H9 (cell line): ENCODE data around the gene C17orf114.
A peak's percentile ranks its signal among the peaks of the same experiment; 100 is the strongest.

Experiments
- DNase-seq: peaks from one replicate; pipeline ENCODE4 v3.0.0-alpha.2; 2017
- H2AFZ ChIP-seq: one replicate; pipeline ENCODE4 v1.6.1; 2013; ENCODE audit warnings: mild to moderate bottlenecking, low read length, control low read depth, moderate library complexity
- H2AK5ac ChIP-seq: 2 replicates; pipeline ENCODE4 v1.6.1; 2013; ENCODE audit warnings: low read length, control low read depth, mixed read lengths; ENCODE audit not compliant: insufficient read length
- H2BK120ac ChIP-seq: one replicate; pipeline ENCODE4 v1.6.1; 2013; ENCODE audit warnings: low read depth, mild to moderate bottlenecking, low read length, control low read depth, inconsistent platforms; ENCODE audit not compliant: poor library complexity, severe bottlenecking
- H2BK12ac ChIP-seq: 2 replicates; pipeline ENCODE4 v1.6.1; 2013; ENCODE audit warnings: low read length, control low read depth, mixed read lengths, low read depth; ENCODE audit not compliant: insufficient read length
- H2BK15ac ChIP-seq: 2 replicates; pipeline ENCODE4 v1.6.1; 2013; ENCODE audit warnings: low read depth, low read length, control low read depth
- H2BK20ac ChIP-seq: one replicate; pipeline ENCODE4 v1.6.1; 2013; ENCODE audit warnings: low read depth, mild to moderate bottlenecking, low read length, control low read depth, inconsistent platforms; ENCODE audit not compliant: poor library complexity, severe bottlenecking
- H2BK5ac ChIP-seq: 2 replicates; pipeline ENCODE4 v1.6.1; 2013; ENCODE audit warnings: low read length, control low read depth, mixed read lengths; ENCODE audit not compliant: insufficient read length
- H3K14ac ChIP-seq: 2 replicates; pipeline ENCODE4 v1.6.1; 2013; ENCODE audit warnings: low read length, control low read depth; ENCODE audit not compliant: insufficient read depth
- H3K18ac ChIP-seq: 2 replicates; pipeline ENCODE4 v1.6.1; 2013; ENCODE audit warnings: low read depth, mild to moderate bottlenecking, mixed read lengths, low read length, control low read depth; ENCODE audit not compliant: insufficient read length
- H3K23ac ChIP-seq: 2 replicates; pipeline ENCODE4 v1.6.1; 2013; ENCODE audit warnings: low read length, control low read depth, mixed read lengths, low read depth; ENCODE audit not compliant: insufficient read length
- H3K23me2 ChIP-seq: 2 replicates; pipeline ENCODE4 v1.6.1; 2013; ENCODE audit warnings: low read depth, mild to moderate bottlenecking, mixed read lengths, low read length, control low read depth; ENCODE audit not compliant: insufficient read length, poor library complexity, severe bottlenecking
- H3K27ac ChIP-seq: 2 replicates; pipeline ENCODE4 v1.5.1; 2013; ENCODE audit warnings: low read length, control low read depth, mixed read lengths, low read depth; ENCODE audit not compliant: insufficient read length
- H3K27me3 ChIP-seq: 2 replicates; pipeline ENCODE4 v1.6.1; 2013; ENCODE audit warnings: low read length, control low read depth, inconsistent platforms; ENCODE audit not compliant: insufficient read depth
- H3K4ac ChIP-seq: 2 replicates; pipeline ENCODE4 v1.6.1; 2013; ENCODE audit warnings: low read depth, mild to moderate bottlenecking, control low read depth, inconsistent platforms, low read length, moderate library complexity
- H3K4me1 ChIP-seq: 2 replicates; pipeline ENCODE4 v1.6.1; 2013; ENCODE audit warnings: low read length, control low read depth, inconsistent platforms; ENCODE audit not compliant: insufficient read depth
- H3K4me2 ChIP-seq: 2 replicates; pipeline ENCODE4 v1.6.1; 2013; ENCODE audit warnings: low read length, control low read depth, mixed read lengths; ENCODE audit not compliant: insufficient read length, insufficient read depth
- H3K56ac ChIP-seq: 2 replicates; pipeline ENCODE4 v1.6.1; 2013; ENCODE audit warnings: low read depth, mild to moderate bottlenecking, mixed read lengths, low read length, control low read depth; ENCODE audit not compliant: insufficient read length
- H3K79me1 ChIP-seq: 2 replicates; pipeline ENCODE4 v1.6.1; 2013; ENCODE audit warnings: low read depth, mild to moderate bottlenecking, moderate library complexity, low read length, control low read depth, inconsistent platforms; ENCODE audit not compliant: insufficient read depth, poor library complexity, severe bottlenecking
- H3K79me2 ChIP-seq: 2 replicates; pipeline ENCODE4 v1.6.1; 2013; ENCODE audit warnings: low read length, control low read depth, inconsistent platforms; ENCODE audit not compliant: insufficient read depth
- H3K9ac ChIP-seq: 2 replicates; pipeline ENCODE4 v1.6.1; 2013; ENCODE audit warnings: low read length, control low read depth, mixed read lengths; ENCODE audit not compliant: insufficient read length; ENCODE audit errors: extremely low read depth
- H3K9me3 ChIP-seq: one replicate; pipeline ENCODE4 v1.6.1; 2013; ENCODE audit warnings: low read depth, low read length, inconsistent platforms; ENCODE audit not compliant: control insufficient read depth
- H3T11ph ChIP-seq: one replicate; pipeline ENCODE4 v1.6.1; 2013; ENCODE audit warnings: mild to moderate bottlenecking, low read length, control low read depth, inconsistent platforms
- H4K20me1 ChIP-seq: one replicate; pipeline ENCODE4 v1.6.1; 2013; ENCODE audit not compliant: control insufficient read depth, insufficient read length, insufficient read depth
- H4K5ac ChIP-seq: 2 replicates; pipeline ENCODE4 v1.6.1; 2013; ENCODE audit warnings: low read depth, mild to moderate bottlenecking, mixed read lengths, low read length, control low read depth; ENCODE audit not compliant: insufficient read length
- H4K8ac ChIP-seq: replicated peaks from 2 replicates; pipeline ENCODE4 v1.6.1; 2013; ENCODE audit warnings: low read length, control low read depth, mixed read lengths, low read depth; ENCODE audit not compliant: insufficient read length
- H4K91ac ChIP-seq: 2 replicates; pipeline ENCODE4 v1.6.1; 2013; ENCODE audit warnings: low read depth, mild to moderate bottlenecking, moderate library complexity, mixed read lengths, low read length, control low read depth; ENCODE audit not compliant: insufficient read length
- H3K27ac Mint-ChIP-seq, 3 experiments: 2 replicates in 2 of 3; 3 replicates in 1 of 3; pipeline ENCODE4 v1.8.0; 2020 to 2021; ENCODE audit warnings: mixed read lengths in 3 of 3, mild to moderate bottlenecking in 1 of 3, moderate library complexity in 1 of 3
- H3K27me3 Mint-ChIP-seq: 2 replicates; pipeline ENCODE4 v1.8.0; 2021; ENCODE audit warnings: low read depth, mild to moderate bottlenecking, moderate library complexity, mixed read lengths
- H3K36me3 Mint-ChIP-seq, 3 experiments: 2 replicates in 2 of 3; 3 replicates in 1 of 3; pipeline ENCODE4 v1.8.0; 2020 to 2021; ENCODE audit warnings: low read depth in 3 of 3, mixed read lengths in 3 of 3; ENCODE audit not compliant: insufficient read depth in 1 of 3
- H3K4me1 Mint-ChIP-seq, 2 experiments: 2 replicates each; pipeline ENCODE4 v1.8.0; 2020; ENCODE audit warnings: mixed read lengths in 2 of 2
- H3K4me3 Mint-ChIP-seq, 2 experiments: 2 replicates in 1 of 2; 3 replicates in 1 of 2; pipeline ENCODE4 v1.8.0; 2020 to 2021; ENCODE audit warnings: mild to moderate bottlenecking in 2 of 2, mixed read lengths in 2 of 2, moderate library complexity in 1 of 2
- H3K9me3 Mint-ChIP-seq, 2 experiments: 2 replicates in 1 of 2; 3 replicates in 1 of 2; pipeline ENCODE4 v1.8.0; 2020; ENCODE audit warnings: mild to moderate bottlenecking in 2 of 2, mixed read lengths in 2 of 2, moderate library complexity in 1 of 2
- WGBS: extraction: QIAGEN DNeasy Blood & Tissue Kit; methylation state at CpG from one replicate; pipeline ENCODE4 v1.1.7; 2013; ENCODE audit warnings: missing lambda C conversion rate, low lambda C conversion rate, mixed read lengths; ENCODE audit not compliant: insufficient read length; ENCODE audit errors: extremely low coverage; 5-methylcytosine and 5-hydroxymethylcytosine counted together
- TF ChIP-seq, protein P1 (sequence below): fragments of 200-600 bp; sonication (generic); conservative IDR thresholded peaks from 3 replicates; pipeline ENCODE4 v1.8.0; 2021; ENCODE audit warnings: antibody characterized with exemption, mild to moderate bottlenecking

Gene C17orf114

DNA sequence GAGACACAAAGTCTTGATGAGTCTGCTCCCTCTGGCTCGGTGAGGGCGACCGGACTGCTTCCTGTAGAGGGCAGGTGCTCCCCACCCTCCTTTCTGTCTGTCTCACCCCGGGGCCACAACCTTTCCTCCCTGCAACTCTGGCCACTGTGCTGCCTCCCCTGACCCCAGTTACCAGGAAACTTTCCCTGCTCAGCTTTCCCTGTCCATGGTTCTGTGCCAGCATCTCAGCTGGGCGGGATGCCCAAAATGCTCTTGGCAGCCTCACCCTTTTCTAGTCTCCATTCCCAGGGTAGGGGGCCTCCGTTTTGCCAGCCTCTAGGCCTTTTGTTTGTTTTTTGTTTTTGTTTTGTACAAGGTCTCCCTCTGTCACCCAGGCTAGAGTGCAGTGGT lies 6.2 kb upstream of the C17orf114 start:
- no peaks in the 10 kb centered on the region for H3K4me1 ChIP-seq
- H3K79me2 ChIP-seq: no peaks in the 10 kb centered on the region
- no peak overlapping the region for H3K14ac ChIP-seq
- H2BK20ac ChIP-seq: no peak overlapping the region
- H2AFZ ChIP-seq: no peak overlapping the region
- H4K8ac ChIP-seq: no peak overlapping the region
- Mint-ChIP-seq H3K4me3 (peak overlapping the region; percentile 86 to 96), H3K4me1 (peaks cover 15 to 16% of the 10 kb centered on the region in 2 experiments), H3K9me3 (no peaks in the 10 kb centered on the region), H3K36me3 (peaks cover 14 to 33% (median 30%) of the 10 kb centered on the region in 3 experiments; a peak in 6 of 7 replicates), H3K27ac (no peak overlapping the region; a peak in 1 of 7 replicates), H3K27me3 (no peaks in the 10 kb centered on the region; the same call in 1 of the 2 replicates)
- H3K23ac ChIP-seq: no peak overlapping the region
- TF ChIP-seq, protein P1, sequence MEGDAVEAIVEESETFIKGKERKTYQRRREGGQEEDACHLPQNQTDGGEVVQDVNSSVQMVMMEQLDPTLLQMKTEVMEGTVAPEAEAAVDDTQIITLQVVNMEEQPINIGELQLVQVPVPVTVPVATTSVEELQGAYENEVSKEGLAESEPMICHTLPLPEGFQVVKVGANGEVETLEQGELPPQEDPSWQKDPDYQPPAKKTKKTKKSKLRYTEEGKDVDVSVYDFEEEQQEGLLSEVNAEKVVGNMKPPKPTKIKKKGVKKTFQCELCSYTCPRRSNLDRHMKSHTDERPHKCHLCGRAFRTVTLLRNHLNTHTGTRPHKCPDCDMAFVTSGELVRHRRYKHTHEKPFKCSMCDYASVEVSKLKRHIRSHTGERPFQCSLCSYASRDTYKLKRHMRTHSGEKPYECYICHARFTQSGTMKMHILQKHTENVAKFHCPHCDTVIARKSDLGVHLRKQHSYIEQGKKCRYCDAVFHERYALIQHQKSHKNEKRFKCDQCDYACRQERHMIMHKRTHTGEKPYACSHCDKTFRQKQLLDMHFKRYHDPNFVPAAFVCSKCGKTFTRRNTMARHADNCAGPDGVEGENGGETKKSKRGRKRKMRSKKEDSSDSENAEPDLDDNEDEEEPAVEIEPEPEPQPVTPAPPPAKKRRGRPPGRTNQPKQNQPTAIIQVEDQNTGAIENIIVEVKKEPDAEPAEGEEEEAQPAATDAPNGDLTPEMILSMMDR: no peak
- H4K20me1 ChIP-seq: no peaks in the 10 kb centered on the region
- H4K91ac ChIP-seq: no peak overlapping the region
- no peak overlapping the region for H2BK15ac ChIP-seq
- no peak for DNase-seq
- WGBS: no CpG with 5 or more reads among the region's 6 CpGs
- no peak overlapping the region for H3T11ph ChIP-seq
- H3K27me3 ChIP-seq: no peaks in the 10 kb centered on the region
- no peak overlapping the region for H3K18ac ChIP-seq
- H3K9me3 ChIP-seq: no peaks in the 10 kb centered on the region
- no peak overlapping the region for H2BK120ac ChIP-seq
- H3K56ac ChIP-seq: no peak overlapping the region
- no peak overlapping the region for H4K5ac ChIP-seq
- H3K4ac ChIP-seq: no peak overlapping the region
- no peak overlapping the region for H3K27ac ChIP-seq
- no peak overlapping the region for H3K4me2 ChIP-seq
- no peak overlapping the region for H3K9ac ChIP-seq
- no peaks in the 10 kb centered on the region for H3K79me1 ChIP-seq
- no peak overlapping the region for H2BK12ac ChIP-seq
- H2BK5ac ChIP-seq: no peak overlapping the region
- peaks cover 5% of the 10 kb centered on the region for H3K23me2 ChIP-seq
- no peak overlapping the region for H2AK5ac ChIP-seq
